H9 (cell line): ENCODE data around the gene ISG15. TPM values are rescaled to one million over a fixed set of nuclear protein-coding genes. Genes with fewer than 3 reads are reported as not detected.

Experiments
- DNase-seq: peaks from one replicate; pipeline ENCODE4 v3.0.0-alpha.2; 2017
- H2AFZ ChIP-seq: one replicate; pipeline ENCODE4 v1.6.1; 2013; ENCODE audit warnings: mild to moderate bottlenecking, low read length, control low read depth, moderate library complexity
- H2AK5ac ChIP-seq: 2 replicates; pipeline ENCODE4 v1.6.1; 2013; ENCODE audit warnings: low read length, control low read depth, mixed read lengths; ENCODE audit not compliant: insufficient read length
- H2BK120ac ChIP-seq: one replicate; pipeline ENCODE4 v1.6.1; 2013; ENCODE audit warnings: low read depth, mild to moderate bottlenecking, low read length, control low read depth, inconsistent platforms; ENCODE audit not compliant: poor library complexity, severe bottlenecking
- H2BK12ac ChIP-seq: 2 replicates; pipeline ENCODE4 v1.6.1; 2013; ENCODE audit warnings: low read length, control low read depth, mixed read lengths, low read depth; ENCODE audit not compliant: insufficient read length
- H2BK15ac ChIP-seq: 2 replicates; pipeline ENCODE4 v1.6.1; 2013; ENCODE audit warnings: low read depth, low read length, control low read depth
- H2BK20ac ChIP-seq: one replicate; pipeline ENCODE4 v1.6.1; 2013; ENCODE audit warnings: low read depth, mild to moderate bottlenecking, low read length, control low read depth, inconsistent platforms; ENCODE audit not compliant: poor library complexity, severe bottlenecking
- H2BK5ac ChIP-seq: 2 replicates; pipeline ENCODE4 v1.6.1; 2013; ENCODE audit warnings: low read length, control low read depth, mixed read lengths; ENCODE audit not compliant: insufficient read length
- H3K14ac ChIP-seq: 2 replicates; pipeline ENCODE4 v1.6.1; 2013; ENCODE audit warnings: low read length, control low read depth; ENCODE audit not compliant: insufficient read depth
- H3K18ac ChIP-seq: 2 replicates; pipeline ENCODE4 v1.6.1; 2013; ENCODE audit warnings: low read depth, mild to moderate bottlenecking, mixed read lengths, low read length, control low read depth; ENCODE audit not compliant: insufficient read length
- H3K23ac ChIP-seq: 2 replicates; pipeline ENCODE4 v1.6.1; 2013; ENCODE audit warnings: low read length, control low read depth, mixed read lengths, low read depth; ENCODE audit not compliant: insufficient read length
- H3K23me2 ChIP-seq: 2 replicates; pipeline ENCODE4 v1.6.1; 2013; ENCODE audit warnings: low read depth, mild to moderate bottlenecking, mixed read lengths, low read length, control low read depth; ENCODE audit not compliant: insufficient read length, poor library complexity, severe bottlenecking
- H3K27ac ChIP-seq: 2 replicates; pipeline ENCODE4 v1.5.1; 2013; ENCODE audit warnings: low read length, control low read depth, mixed read lengths, low read depth; ENCODE audit not compliant: insufficient read length
- H3K27me3 ChIP-seq: 2 replicates; pipeline ENCODE4 v1.6.1; 2013; ENCODE audit warnings: low read length, control low read depth, inconsistent platforms; ENCODE audit not compliant: insufficient read depth
- H3K4ac ChIP-seq: 2 replicates; pipeline ENCODE4 v1.6.1; 2013; ENCODE audit warnings: low read depth, mild to moderate bottlenecking, control low read depth, inconsistent platforms, low read length, moderate library complexity
- H3K4me1 ChIP-seq: 2 replicates; pipeline ENCODE4 v1.6.1; 2013; ENCODE audit warnings: low read length, control low read depth, inconsistent platforms; ENCODE audit not compliant: insufficient read depth
- H3K4me2 ChIP-seq: 2 replicates; pipeline ENCODE4 v1.6.1; 2013; ENCODE audit warnings: low read length, control low read depth, mixed read lengths; ENCODE audit not compliant: insufficient read length, insufficient read depth
- H3K56ac ChIP-seq: 2 replicates; pipeline ENCODE4 v1.6.1; 2013; ENCODE audit warnings: low read depth, mild to moderate bottlenecking, mixed read lengths, low read length, control low read depth; ENCODE audit not compliant: insufficient read length
- H3K79me1 ChIP-seq: 2 replicates; pipeline ENCODE4 v1.6.1; 2013; ENCODE audit warnings: low read depth, mild to moderate bottlenecking, moderate library complexity, low read length, control low read depth, inconsistent platforms; ENCODE audit not compliant: insufficient read depth, poor library complexity, severe bottlenecking
- H3K79me2 ChIP-seq: 2 replicates; pipeline ENCODE4 v1.6.1; 2013; ENCODE audit warnings: low read length, control low read depth, inconsistent platforms; ENCODE audit not compliant: insufficient read depth
- H3K9ac ChIP-seq: 2 replicates; pipeline ENCODE4 v1.6.1; 2013; ENCODE audit warnings: low read length, control low read depth, mixed read lengths; ENCODE audit not compliant: insufficient read length; ENCODE audit errors: extremely low read depth
- H3K9me3 ChIP-seq: one replicate; pipeline ENCODE4 v1.6.1; 2013; ENCODE audit warnings: low read depth, low read length, inconsistent platforms; ENCODE audit not compliant: control insufficient read depth
- H3T11ph ChIP-seq: one replicate; pipeline ENCODE4 v1.6.1; 2013; ENCODE audit warnings: mild to moderate bottlenecking, low read length, control low read depth, inconsistent platforms
- H4K20me1 ChIP-seq: one replicate; pipeline ENCODE4 v1.6.1; 2013; ENCODE audit not compliant: control insufficient read depth, insufficient read length, insufficient read depth
- H4K5ac ChIP-seq: 2 replicates; pipeline ENCODE4 v1.6.1; 2013; ENCODE audit warnings: low read depth, mild to moderate bottlenecking, mixed read lengths, low read length, control low read depth; ENCODE audit not compliant: insufficient read length
- H4K8ac ChIP-seq: replicated peaks from 2 replicates; pipeline ENCODE4 v1.6.1; 2013; ENCODE audit warnings: low read length, control low read depth, mixed read lengths, low read depth; ENCODE audit not compliant: insufficient read length
- H4K91ac ChIP-seq: 2 replicates; pipeline ENCODE4 v1.6.1; 2013; ENCODE audit warnings: low read depth, mild to moderate bottlenecking, moderate library complexity, mixed read lengths, low read length, control low read depth; ENCODE audit not compliant: insufficient read length
- H3K27ac Mint-ChIP-seq, 3 experiments: 2 replicates in 2 of 3; 3 replicates in 1 of 3; pipeline ENCODE4 v1.8.0; 2020 to 2021; ENCODE audit warnings: mixed read lengths in 3 of 3, mild to moderate bottlenecking in 1 of 3, moderate library complexity in 1 of 3
- H3K27me3 Mint-ChIP-seq: 2 replicates; pipeline ENCODE4 v1.8.0; 2021; ENCODE audit warnings: low read depth, mild to moderate bottlenecking, moderate library complexity, mixed read lengths
- H3K36me3 Mint-ChIP-seq, 3 experiments: 2 replicates in 2 of 3; 3 replicates in 1 of 3; pipeline ENCODE4 v1.8.0; 2020 to 2021; ENCODE audit warnings: low read depth in 3 of 3, mixed read lengths in 3 of 3; ENCODE audit not compliant: insufficient read depth in 1 of 3
- H3K4me1 Mint-ChIP-seq, 2 experiments: 2 replicates each; pipeline ENCODE4 v1.8.0; 2020; ENCODE audit warnings: mixed read lengths in 2 of 2
- H3K4me3 Mint-ChIP-seq, 2 experiments: 2 replicates in 1 of 2; 3 replicates in 1 of 2; pipeline ENCODE4 v1.8.0; 2020 to 2021; ENCODE audit warnings: mild to moderate bottlenecking in 2 of 2, mixed read lengths in 2 of 2, moderate library complexity in 1 of 2
- H3K9me3 Mint-ChIP-seq, 2 experiments: 2 replicates in 1 of 2; 3 replicates in 1 of 2; pipeline ENCODE4 v1.8.0; 2020; ENCODE audit warnings: mild to moderate bottlenecking in 2 of 2, mixed read lengths in 2 of 2, moderate library complexity in 1 of 2
- WGBS: extraction: QIAGEN DNeasy Blood & Tissue Kit; methylation state at CpG from one replicate; pipeline ENCODE4 v1.1.7; 2013; ENCODE audit warnings: missing lambda C conversion rate, low lambda C conversion rate, mixed read lengths; ENCODE audit not compliant: insufficient read length; ENCODE audit errors: extremely low coverage; 5-methylcytosine and 5-hydroxymethylcytosine counted together
- total RNA-seq: library from RNA; stranded (reverse); gene quantifications from 2 replicates; pipeline ENCODE4 v1.2.1, GENCODE V29; 2021
- TF ChIP-seq, protein P1 (sequence below): fragments of 200-600 bp; sonication (generic); conservative IDR thresholded peaks from 3 replicates; pipeline ENCODE4 v1.8.0; 2021; ENCODE audit warnings: antibody characterized with exemption, mild to moderate bottlenecking

Gene ISG15
- total RNA-seq, 1 experiment from 2014 or later, result 39.7 TPM

DNA sequence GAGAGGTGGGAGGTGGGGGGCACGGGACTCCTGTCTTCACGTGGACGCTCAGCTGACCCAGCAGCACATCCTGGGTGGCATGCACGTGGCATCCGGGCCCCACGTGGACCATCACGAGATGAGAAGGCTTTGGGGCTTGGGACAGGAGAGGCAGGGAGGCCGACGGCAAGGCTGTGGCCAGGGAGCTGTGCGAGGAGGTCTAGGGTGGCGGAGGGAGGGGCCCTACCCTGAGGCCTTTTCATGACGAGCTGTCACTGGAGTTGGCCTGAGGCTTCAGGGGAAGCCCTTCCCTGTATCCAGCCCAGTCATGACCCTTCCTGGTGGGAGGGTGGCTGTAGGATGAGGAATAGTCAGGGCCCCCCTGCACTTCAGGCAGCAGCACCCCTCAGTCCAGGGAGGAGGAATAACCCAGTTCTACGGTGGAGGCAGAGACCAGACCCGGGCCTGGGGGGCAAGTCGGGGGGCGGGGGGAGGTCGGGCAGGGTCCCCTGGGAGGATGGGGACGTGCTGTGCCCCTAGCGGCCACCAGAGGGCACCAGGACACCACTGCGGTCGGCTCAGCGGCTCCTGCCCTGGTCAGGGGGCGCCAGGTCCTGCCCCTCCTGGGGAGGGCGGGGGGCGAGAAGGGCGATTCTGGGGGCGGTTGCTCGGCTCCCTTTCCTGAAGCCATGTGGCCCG, 29.4 kb upstream of the ISG15 start:
- H3K4me2 ChIP-seq, result no peak overlapping the region
- H3K4me3 Mint-ChIP-seq, result no peak overlapping the region

More for the DNA sequence above, 29.4 kb upstream of the ISG15 start:
- no peak for DNase-seq
- Histone ChIP-seq H3K23ac (no peak overlapping the region), H3K56ac (no peak overlapping the region), H3K9ac (no peak overlapping the region), H4K5ac (no peak overlapping the region), H3K27me3 (peaks cover 2% of the 10 kb centered on the region; the same call in 1 of the 2 replicates), H4K8ac (no peak overlapping the region), H3K14ac (no peak overlapping the region), H3K79me2 (no peaks in the 10 kb centered on the region), H2BK12ac (no peak overlapping the region), H2BK120ac (no peak overlapping the region), H2AK5ac (no peak overlapping the region), H3K23me2 (no peaks in the 10 kb centered on the region), H3K4me1 (no peaks in the 10 kb centered on the region), H2BK5ac (no peak overlapping the region), H2AFZ (no peak overlapping the region), H3K9me3 (no peaks in the 10 kb centered on the region), H4K91ac (no peak overlapping the region), H3K27ac (no peak overlapping the region), H3K18ac (no peak overlapping the region), H3T11ph (no peak overlapping the region), H2BK20ac (no peak overlapping the region), H2BK15ac (no peak overlapping the region), H4K20me1 (no peaks in the 10 kb centered on the region), H3K4ac (no peak overlapping the region), H3K79me1 (no peaks in the 10 kb centered on the region)
- Mint-ChIP-seq H3K27ac (no peak overlapping the region), H3K4me1 (no peaks in the 10 kb centered on the region), H3K27me3 (peaks cover 88% of the 10 kb centered on the region), H3K9me3 (peaks cover 2 to 8% of the 10 kb centered on the region in 2 experiments; a peak in 4 of 5 replicates), H3K36me3 (no peaks in the 10 kb centered on the region; a peak in 1 of 7 replicates)
- no CpG with 5 or more reads among the region's 29 CpGs for WGBS
- TF ChIP-seq, protein P1, sequence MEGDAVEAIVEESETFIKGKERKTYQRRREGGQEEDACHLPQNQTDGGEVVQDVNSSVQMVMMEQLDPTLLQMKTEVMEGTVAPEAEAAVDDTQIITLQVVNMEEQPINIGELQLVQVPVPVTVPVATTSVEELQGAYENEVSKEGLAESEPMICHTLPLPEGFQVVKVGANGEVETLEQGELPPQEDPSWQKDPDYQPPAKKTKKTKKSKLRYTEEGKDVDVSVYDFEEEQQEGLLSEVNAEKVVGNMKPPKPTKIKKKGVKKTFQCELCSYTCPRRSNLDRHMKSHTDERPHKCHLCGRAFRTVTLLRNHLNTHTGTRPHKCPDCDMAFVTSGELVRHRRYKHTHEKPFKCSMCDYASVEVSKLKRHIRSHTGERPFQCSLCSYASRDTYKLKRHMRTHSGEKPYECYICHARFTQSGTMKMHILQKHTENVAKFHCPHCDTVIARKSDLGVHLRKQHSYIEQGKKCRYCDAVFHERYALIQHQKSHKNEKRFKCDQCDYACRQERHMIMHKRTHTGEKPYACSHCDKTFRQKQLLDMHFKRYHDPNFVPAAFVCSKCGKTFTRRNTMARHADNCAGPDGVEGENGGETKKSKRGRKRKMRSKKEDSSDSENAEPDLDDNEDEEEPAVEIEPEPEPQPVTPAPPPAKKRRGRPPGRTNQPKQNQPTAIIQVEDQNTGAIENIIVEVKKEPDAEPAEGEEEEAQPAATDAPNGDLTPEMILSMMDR, result peak; percentile 96
